Stomach (tissue), 4 donors: ENCODE measurements around the gene NECTIN1.

Experiments
- EP300 ChIP-seq: sonication (generic); formaldehyde crosslinking; IDR thresholded peaks from one replicate; pipeline ENCODE4 v1.6.1; 2017; ENCODE audit warnings: antibody characterized with exemption
- POLR2A ChIP-seq, 4 donors: fragments of 450-650 bp; IDR thresholded peaks; one replicate each; pipeline ENCODE4 v1.6.1; 2016; ENCODE audit warnings: antibody characterized with exemption in 4 of 4, control low read depth in 2 of 4, mild to moderate bottlenecking in 1 of 4, moderate library complexity in 1 of 4
- POLR2AphosphoS5 ChIP-seq, 3 donors: sonication (generic); formaldehyde crosslinking; IDR thresholded peaks; one replicate each; pipeline ENCODE4 v1.6.1; 2016; ENCODE audit warnings: antibody characterized with exemption in 3 of 3
- TF ChIP-seq, protein P1 (sequence below), 7 experiments: fragments of 450-650 bp in 4 of 7; fragments of 200-600 bp in 3 of 7; sonication (generic) in 3 of 7; IDR thresholded peaks; one replicate each; pipeline ENCODE4 v1.5.1; 2016 to 2019; ENCODE audit warnings: antibody characterized with exemption in 7 of 7, control low read depth in 2 of 7, mild to moderate bottlenecking in 1 of 7

DNA sequence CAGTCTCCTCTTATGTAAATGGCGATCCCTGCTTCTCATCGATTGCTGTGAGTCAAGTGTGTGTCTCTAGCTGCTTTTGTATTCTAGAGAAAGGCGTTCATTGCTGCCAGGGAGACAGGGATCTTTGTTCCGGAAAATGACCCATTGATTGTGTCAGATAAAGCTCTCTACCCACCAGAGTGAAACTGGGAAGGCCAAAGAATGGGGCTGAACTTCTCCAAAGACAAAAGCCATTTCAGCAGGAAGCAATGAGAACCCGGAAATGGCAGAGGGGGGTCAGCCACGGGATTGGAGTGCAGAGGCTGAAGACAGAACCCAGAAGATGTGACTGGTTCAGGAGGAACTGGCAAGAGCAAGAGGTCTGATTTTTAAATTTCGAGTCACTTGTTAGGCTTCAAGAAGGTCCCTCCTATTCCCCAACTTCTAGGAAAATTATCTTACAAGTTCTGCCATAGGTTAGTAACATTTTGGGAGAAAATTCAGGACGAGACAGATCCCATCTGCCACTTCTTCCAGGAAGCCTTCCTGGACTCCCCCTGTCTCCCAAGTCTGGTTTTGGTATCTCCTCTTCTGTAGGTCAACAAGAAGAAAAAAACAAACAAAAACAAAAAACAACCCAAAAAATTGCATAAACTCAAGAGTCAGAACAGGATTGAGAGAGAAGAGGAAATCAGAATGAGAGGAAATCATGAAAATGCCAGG, 110.6 kb downstream of the NECTIN1 start:
- TF ChIP-seq, protein P1, sequence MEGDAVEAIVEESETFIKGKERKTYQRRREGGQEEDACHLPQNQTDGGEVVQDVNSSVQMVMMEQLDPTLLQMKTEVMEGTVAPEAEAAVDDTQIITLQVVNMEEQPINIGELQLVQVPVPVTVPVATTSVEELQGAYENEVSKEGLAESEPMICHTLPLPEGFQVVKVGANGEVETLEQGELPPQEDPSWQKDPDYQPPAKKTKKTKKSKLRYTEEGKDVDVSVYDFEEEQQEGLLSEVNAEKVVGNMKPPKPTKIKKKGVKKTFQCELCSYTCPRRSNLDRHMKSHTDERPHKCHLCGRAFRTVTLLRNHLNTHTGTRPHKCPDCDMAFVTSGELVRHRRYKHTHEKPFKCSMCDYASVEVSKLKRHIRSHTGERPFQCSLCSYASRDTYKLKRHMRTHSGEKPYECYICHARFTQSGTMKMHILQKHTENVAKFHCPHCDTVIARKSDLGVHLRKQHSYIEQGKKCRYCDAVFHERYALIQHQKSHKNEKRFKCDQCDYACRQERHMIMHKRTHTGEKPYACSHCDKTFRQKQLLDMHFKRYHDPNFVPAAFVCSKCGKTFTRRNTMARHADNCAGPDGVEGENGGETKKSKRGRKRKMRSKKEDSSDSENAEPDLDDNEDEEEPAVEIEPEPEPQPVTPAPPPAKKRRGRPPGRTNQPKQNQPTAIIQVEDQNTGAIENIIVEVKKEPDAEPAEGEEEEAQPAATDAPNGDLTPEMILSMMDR (IDR thresholded peaks at IDR 0.05), result no peak
- TF ChIP-seq POLR2A (IDR thresholded peaks at IDR 0.05) (no peak), EP300 (no peak), POLR2AphosphoS5 (IDR thresholded peaks at IDR 0.05) (no peak)
